K562 (cell line): Measurements from ENCODE around the gene DUOX2. TPM values are rescaled to one million over a fixed set of nuclear protein-coding genes. Genes with fewer than 3 reads are reported as not detected.
A peak's percentile ranks its signal among the peaks of the same experiment; 100 is the strongest.

Experiments used
- CC2D1A ChIP-seq: fragments of 450-650 bp; IDR thresholded peaks from 2 replicates; pipeline ENCODE4 v1.6.1; 2017; ENCODE audit warnings: mild to moderate bottlenecking
- CCNT2 ChIP-seq: IDR thresholded peaks from 2 replicates; pipeline ENCODE4 v1.6.1; 2011; ENCODE audit warnings: borderline replicate concordance, low read depth, mild to moderate bottlenecking, moderate library complexity, mixed read lengths, low read length; ENCODE audit not compliant: insufficient read length; ENCODE audit errors: extremely low read depth
- CHD2 ChIP-seq: IDR thresholded peaks from 2 replicates; pipeline ENCODE4 v1.6.1; 2011; ENCODE audit warnings: low read depth, low read length
- CREB1 ChIP-seq, 2 experiments: sonication (generic) in 1 of 2; formaldehyde crosslinking in 1 of 2; IDR thresholded peaks; 2 replicates each; pipeline versions ENCODE4 v1.6.1 to v1.8.0; 2012 to 2022; ENCODE audit warnings: inconsistent platforms in 1 of 2, mild to moderate bottlenecking in 1 of 2, missing genetic modification reagents in 1 of 2, moderate library complexity in 1 of 2
- E2F3 ChIP-seq: fragments of 250-450 bp; sonication (Bioruptor Pico); IDR thresholded peaks from 2 replicates; pipeline ENCODE4 v1.4.0; 2020; ENCODE audit warnings: mild to moderate bottlenecking
- FOSL1 ChIP-seq: fragments of 200-800 bp; sonication (Bioruptor generic); conservative IDR thresholded peaks from 2 replicates; pipeline ENCODE4 v1.6.1; 2016; ENCODE audit warnings: missing genetic modification characterization, missing compliant biosample characterization
- FOXP4 ChIP-seq: sonication (generic); formaldehyde crosslinking; IDR thresholded peaks from 2 replicates; pipeline ENCODE4 v1.8.0; 2022; ENCODE audit warnings: mild to moderate bottlenecking, missing genetic modification reagents, borderline replicate concordance
- HDAC1 ChIP-seq, 2 experiments: fragments of 450-650 bp; IDR thresholded peaks; 2 replicates each; pipeline ENCODE4 v1.6.1; 2016 to 2017; ENCODE audit warnings: inconsistent platforms in 1 of 2, mild to moderate bottlenecking in 1 of 2, moderate library complexity in 1 of 2
- HDAC6 ChIP-seq: IDR thresholded peaks from 2 replicates; pipeline ENCODE4 v1.6.1; 2012; ENCODE audit warnings: low read depth, mild to moderate bottlenecking, control low read depth, inconsistent platforms, low read length, moderate library complexity
- JUND ChIP-seq, 2 experiments: IDR thresholded peaks; 2 replicates in 1 of 2; 3 replicates in 1 of 2; pipeline ENCODE4 v1.6.1; 2011; ENCODE audit warnings: borderline replicate concordance in 2 of 2, low read depth in 2 of 2, low read length in 2 of 2, improper control_type of control experiment in 1 of 2, missing biosample characterization in 1 of 2, missing genetic modification characterization in 1 of 2, missing genetic modification reagents in 1 of 2
- KDM1A ChIP-seq, 2 experiments: fragments of 450-650 bp; IDR thresholded peaks; 2 replicates each; pipeline ENCODE4 v1.6.1; 2016; ENCODE audit warnings: mild to moderate bottlenecking in 2 of 2
- LEF1 ChIP-seq: fragments of 450-650 bp; IDR thresholded peaks from 2 replicates; pipeline ENCODE4 v1.6.1; 2016; ENCODE audit warnings: mild to moderate bottlenecking
- PHB2 ChIP-seq: fragments of 450-650 bp; IDR thresholded peaks from 2 replicates; pipeline ENCODE4 v1.6.1; 2017; ENCODE audit warnings: low read depth
- SMARCC2 ChIP-seq: fragments of 450-650 bp; IDR thresholded peaks from 2 replicates; pipeline ENCODE4 v1.6.1; 2017; ENCODE audit warnings: antibody characterized with exemption, moderate library complexity, mild to moderate bottlenecking, low read depth
- TEAD2 ChIP-seq: fragments of 450-650 bp; IDR thresholded peaks from 2 replicates; pipeline ENCODE4 v1.6.1; 2016; ENCODE audit warnings: missing genetic modification characterization, control low read depth, missing compliant biosample characterization
- XRCC5 ChIP-seq: fragments of 200-400 bp; formaldehyde crosslinking; IDR thresholded peaks from 2 replicates; pipeline ENCODE4 v1.6.1; 2017; ENCODE audit warnings: low read depth, mild to moderate bottlenecking, low read length
- YBX1 ChIP-seq: fragments of 450-650 bp; IDR thresholded peaks from 2 replicates; pipeline ENCODE4 v1.7.1; 2016; ENCODE audit warnings: mild to moderate bottlenecking
- ZNF121 ChIP-seq: sonication (generic); formaldehyde crosslinking; conservative IDR thresholded peaks from 2 replicates; pipeline ENCODE4 v1.8.0; 2022; ENCODE audit warnings: missing genetic modification reagents
- ZNF639 ChIP-seq, 2 experiments: fragments of 200-800 bp in 1 of 2; sonication (Bioruptor generic) in 1 of 2; sonication (generic) in 1 of 2; formaldehyde crosslinking in 1 of 2; IDR thresholded peaks in 1 of 2; conservative IDR thresholded peaks in 1 of 2; 2 replicates each; pipeline versions ENCODE4 v1.5.0 to v1.6.1; 2016 to 2020; ENCODE audit warnings: missing compliant biosample characterization in 1 of 2, missing genetic modification characterization in 1 of 2, missing genetic modification reagents in 1 of 2
- ZNF699 ChIP-seq: fragments of 250-450 bp; sonication (Bioruptor Pico); IDR thresholded peaks from 2 replicates; pipeline ENCODE4 v1.8.0; 2021; ENCODE audit warnings: mild to moderate bottlenecking, moderate library complexity; ENCODE audit not compliant: insufficient replicate concordance
- ZNF77 ChIP-seq: fragments of 250-450 bp; sonication (Bioruptor Pico); IDR thresholded peaks from 2 replicates; pipeline ENCODE4 v1.5.0; 2020
- ZSCAN29 ChIP-seq: fragments of 450-650 bp; IDR thresholded peaks from 2 replicates; pipeline ENCODE4 v1.6.1; 2017
- polyA plus RNA-seq, 8 experiments: library from polyadenylated mRNA; depleted of rRNA in 4 of 8; stranded (reverse) in 5 of 8; unstranded in 3 of 8; fragments of >200 nt; fragmentation: Nextera tagmentation in 2 of 8; fragmentation: Illumina TruSeq in 1 of 8; extraction: Ambion mirVana in 2 of 8; extraction: Trizol in 1 of 8; gene quantifications; 2 replicates each; pipeline versions ENCODE4 v1.2.1 to v1.2.3, GENCODE V29; 2011 to 2014; ENCODE audit warnings: inconsistent platforms in 1 of 8, missing spikeins in 1 of 8
- total RNA-seq, 7 experiments: library from RNA; depleted of rRNA in 6 of 7; stranded (reverse); fragments of >200 nt in 6 of 7; fragmentation: Illumina TruSeq in 2 of 7; extraction: Trizol in 2 of 7; gene quantifications; 2 replicates each; pipeline versions ENCODE4 v1.2.1 to v1.2.3, GENCODE V29; 2011 to 2021; ENCODE audit warnings: low replicate concordance in 1 of 7
- TF ChIP-seq, protein P1 (sequence below): fragments of 250-450 bp; sonication (Bioruptor Pico); IDR thresholded peaks from 2 replicates; pipeline ENCODE4 v1.9.0; 2021; ENCODE audit warnings: mild to moderate bottlenecking, inconsistent platforms

Gene DUOX2
- total and polyA plus RNA-seq, 9 of the 15 experiments (the other 6 are each of a cell fraction or from before 2014, with no cell fraction given) = 0.01 to 0.03 (median 0.02) TPM; not detected in 6

GRCh38 chr15:45091161-45091560 is 22.8 kb downstream of the DUOX2 start (continued):
- no peak for TF ChIP-seq FOXP4 (CRISPR knock-in tag)
- TF ChIP-seq ZNF121 (CRISPR knock-in tag) = no peak
- no peak for TF ChIP-seq HDAC6
- no peak for TF ChIP-seq ZNF699 (CRISPR knock-in tag)
- no peak for TF ChIP-seq ZNF77 (CRISPR knock-in tag)
- peak in 1 of 2 experiments; percentile 75; a peak in 2 of 4 replicates for TF ChIP-seq HDAC1 (IDR thresholded peaks at IDR 0.05)
- TF ChIP-seq ZNF639 (CRISPR knock-in tag; conservative IDR thresholded peaks at IDR 0.05 in 1 of 2, IDR thresholded peaks at IDR 0.05 in 1 of 2) = no peak
- TF ChIP-seq YBX1 = no peak
- no peak for TF ChIP-seq XRCC5
- no peak for TF ChIP-seq CCNT2
- TF ChIP-seq JUND (IDR thresholded peaks at IDR 0.05; ENCODE audit: borderline replicate concordance, low read depth, low read length) = peak; percentile 82
- TF ChIP-seq JUND (tag; IDR thresholded peaks at IDR 0.05; ENCODE audit: borderline replicate concordance, low read depth, low read length) = peak; percentile 72; the same call in 1 of the 3 replicates
- TF ChIP-seq FOSL1 (tag) = peak; percentile 67
- no peak for TF ChIP-seq CREB1 (IDR thresholded peaks at IDR 0.05)
- TF ChIP-seq CREB1 (CRISPR knock-in tag; IDR thresholded peaks at IDR 0.05) = no peak
- TF ChIP-seq, protein P1, sequence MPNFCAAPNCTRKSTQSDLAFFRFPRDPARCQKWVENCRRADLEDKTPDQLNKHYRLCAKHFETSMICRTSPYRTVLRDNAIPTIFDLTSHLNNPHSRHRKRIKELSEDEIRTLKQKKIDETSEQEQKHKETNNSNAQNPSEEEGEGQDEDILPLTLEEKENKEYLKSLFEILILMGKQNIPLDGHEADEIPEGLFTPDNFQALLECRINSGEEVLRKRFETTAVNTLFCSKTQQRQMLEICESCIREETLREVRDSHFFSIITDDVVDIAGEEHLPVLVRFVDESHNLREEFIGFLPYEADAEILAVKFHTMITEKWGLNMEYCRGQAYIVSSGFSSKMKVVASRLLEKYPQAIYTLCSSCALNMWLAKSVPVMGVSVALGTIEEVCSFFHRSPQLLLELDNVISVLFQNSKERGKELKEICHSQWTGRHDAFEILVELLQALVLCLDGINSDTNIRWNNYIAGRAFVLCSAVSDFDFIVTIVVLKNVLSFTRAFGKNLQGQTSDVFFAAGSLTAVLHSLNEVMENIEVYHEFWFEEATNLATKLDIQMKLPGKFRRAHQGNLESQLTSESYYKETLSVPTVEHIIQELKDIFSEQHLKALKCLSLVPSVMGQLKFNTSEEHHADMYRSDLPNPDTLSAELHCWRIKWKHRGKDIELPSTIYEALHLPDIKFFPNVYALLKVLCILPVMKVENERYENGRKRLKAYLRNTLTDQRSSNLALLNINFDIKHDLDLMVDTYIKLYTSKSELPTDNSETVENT (CRISPR knock-in tag) = no peak
- no peak for TF ChIP-seq SMARCC2
- no peak for TF ChIP-seq PHB2
- TF ChIP-seq E2F3 = no peak
- no peak for TF ChIP-seq TEAD2 (tag)
- TF ChIP-seq ZSCAN29 = no peak
- TF ChIP-seq LEF1 = 0 out of 2 replicates have a peak, but pooled peaks have one; percentile 13
- no peak for TF ChIP-seq CHD2
- TF ChIP-seq KDM1A (IDR thresholded peaks at IDR 0.05) = peak in 1 of 2 experiments; percentile 59; a peak in 2 of 4 replicates
- peak; percentile 36; the same call in 1 of the 2 replicates for TF ChIP-seq CC2D1A
